Tibial nerve (tissue), 3 donors: Measurements from ENCODE around the gene RAB26.
"Not testable (repeated sequence)": the region's sequence is repeated elsewhere in the genome, so short reads cannot be mapped to it uniquely, and the experiment has no call there.

ENCODE experiments used
- POLR2A ChIP-seq, 2 donors: fragments of 450-650 bp; IDR thresholded peaks; one replicate each; pipeline ENCODE4 v1.6.1; 2017; ENCODE audit warnings: antibody characterized with exemption in 2 of 2, mild to moderate bottlenecking in 2 of 2, moderate library complexity in 2 of 2
- TF ChIP-seq, protein P1 (sequence below), 5 experiments: fragments of 200-600 bp in 3 of 5; fragments of 450-650 bp in 2 of 5; sonication (generic) in 3 of 5; IDR thresholded peaks; one replicate each; pipeline ENCODE4 v1.5.1; 2016 to 2019; ENCODE audit warnings: antibody characterized with exemption in 5 of 5, mild to moderate bottlenecking in 3 of 5, moderate library complexity in 2 of 5

DNA sequence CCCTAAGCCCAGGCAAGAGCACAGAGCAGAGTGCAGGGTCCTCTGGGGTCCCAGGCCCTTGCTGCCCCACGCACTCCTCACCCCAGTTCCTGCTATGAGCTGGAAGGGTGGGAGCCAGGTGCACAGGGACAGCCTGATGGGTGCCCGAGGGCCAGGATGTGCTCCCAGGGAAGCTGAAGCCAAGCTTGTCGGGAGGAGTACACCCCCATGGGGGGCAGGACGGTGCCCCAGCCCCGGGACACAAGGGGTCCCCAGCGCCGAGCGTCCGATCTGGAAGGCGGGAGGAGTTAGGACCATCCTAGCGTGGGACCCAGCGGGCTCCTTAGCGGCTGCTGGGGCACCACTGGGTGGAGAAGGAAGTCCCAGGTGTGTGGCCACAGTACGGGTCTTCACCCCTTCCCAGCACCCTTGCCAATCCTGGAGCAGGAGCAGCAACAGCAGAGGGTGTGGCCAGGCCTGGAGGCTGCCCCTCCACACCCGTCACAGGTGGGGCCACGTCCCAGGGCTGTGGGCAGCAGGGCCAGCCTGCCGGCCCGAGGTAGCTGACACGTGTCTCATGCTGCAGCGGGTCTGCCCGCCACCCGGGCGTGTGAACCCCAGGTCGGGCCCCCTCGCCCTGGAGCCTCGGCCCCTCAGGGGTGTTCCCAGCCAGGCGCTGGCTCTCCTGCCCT, 24.6 kb upstream of the RAB26 start:
- TF ChIP-seq, protein P1, sequence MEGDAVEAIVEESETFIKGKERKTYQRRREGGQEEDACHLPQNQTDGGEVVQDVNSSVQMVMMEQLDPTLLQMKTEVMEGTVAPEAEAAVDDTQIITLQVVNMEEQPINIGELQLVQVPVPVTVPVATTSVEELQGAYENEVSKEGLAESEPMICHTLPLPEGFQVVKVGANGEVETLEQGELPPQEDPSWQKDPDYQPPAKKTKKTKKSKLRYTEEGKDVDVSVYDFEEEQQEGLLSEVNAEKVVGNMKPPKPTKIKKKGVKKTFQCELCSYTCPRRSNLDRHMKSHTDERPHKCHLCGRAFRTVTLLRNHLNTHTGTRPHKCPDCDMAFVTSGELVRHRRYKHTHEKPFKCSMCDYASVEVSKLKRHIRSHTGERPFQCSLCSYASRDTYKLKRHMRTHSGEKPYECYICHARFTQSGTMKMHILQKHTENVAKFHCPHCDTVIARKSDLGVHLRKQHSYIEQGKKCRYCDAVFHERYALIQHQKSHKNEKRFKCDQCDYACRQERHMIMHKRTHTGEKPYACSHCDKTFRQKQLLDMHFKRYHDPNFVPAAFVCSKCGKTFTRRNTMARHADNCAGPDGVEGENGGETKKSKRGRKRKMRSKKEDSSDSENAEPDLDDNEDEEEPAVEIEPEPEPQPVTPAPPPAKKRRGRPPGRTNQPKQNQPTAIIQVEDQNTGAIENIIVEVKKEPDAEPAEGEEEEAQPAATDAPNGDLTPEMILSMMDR (IDR thresholded peaks at IDR 0.05) = not testable (repeated sequence)
- not testable (repeated sequence) for TF ChIP-seq POLR2A (IDR thresholded peaks at IDR 0.05)
